ENCODE results near the gene GLYR1. TPM values are rescaled to one million over a fixed set of nuclear protein-coding genes. Genes with fewer than 3 reads are reported as not detected.

Gene GLYR1
- total and polyA plus RNA-seq, 4 donors = 18.1 to 50.2 (median 40.6) TPM

GRCh38 chr16:4895366-4895765 lies 48.3 kb upstream of the GLYR1 start:
- DNase-seq (ENCODE audit: low spot score) = no peak
- no peak overlapping the region for H3K4me3 ChIP-seq (ENCODE audit: low read depth in 1 of 3, low read length in 3 of 3)
- 94% methylated on average over 13 of the region's 13 CpGs for WGBS
- H3K9ac ChIP-seq (ENCODE audit: low read depth in 1 of 2, low read length in 2 of 2) = no peak overlapping the region
- H3K4me1 ChIP-seq (ENCODE audit: control insufficient read depth in 4 of 4, insufficient read depth in 4 of 4, low read length in 3 of 4) = no peaks in the 10 kb centered on the region
- peaks cover 0 to 3% (median 0%) of the 10 kb centered on the region in 4 donors for H3K9me3 ChIP-seq (ENCODE audit: control insufficient read depth in 4 of 4, low read length in 3 of 4)
- H3K27me3 ChIP-seq (ENCODE audit: control insufficient read depth in 4 of 4, insufficient read depth in 4 of 4, low read length in 3 of 4) = no peaks in the 10 kb centered on the region
- H3K36me3 ChIP-seq (ENCODE audit: control insufficient read depth in 4 of 4, insufficient read depth in 3 of 4, low read depth in 1 of 4, low read length in 3 of 4) = peaks cover 10 to 64% (median 30%) of the 10 kb centered on the region in 4 donors
- no peak overlapping the region for H3K27ac ChIP-seq (ENCODE audit: low read depth in 1 of 2, low read length in 2 of 2)
- TF ChIP-seq HNF4G (IDR thresholded peaks at IDR 0.05) (no peak), FOXA1 (IDR thresholded peaks at IDR 0.05) (no peak), RAD21 (IDR thresholded peaks at IDR 0.05) (no peak), TAF1 (conservative IDR thresholded peaks at IDR 0.05) (no peak), HNF4A (conservative IDR thresholded peaks at IDR 0.05) (no peak), SP1 (IDR thresholded peaks at IDR 0.05) (no peak), NR2F2 (IDR thresholded peaks at IDR 0.05) (no peak)

- H3K36me3 ChIP-seq (ENCODE audit: control insufficient read depth in 4 of 4, insufficient read depth in 3 of 4, low read depth in 1 of 4, low read length in 3 of 4) = peaks cover 10 to 66% (median 30%) of the 10 kb centered on the region in 4 donors
- no peak overlapping the region for H3K9ac ChIP-seq (ENCODE audit: low read depth in 1 of 2, low read length in 2 of 2)
- no peaks in the 10 kb centered on the region for H3K4me1 ChIP-seq (ENCODE audit: control insufficient read depth in 4 of 4, insufficient read depth in 4 of 4, low read length in 3 of 4)
- no peaks in the 10 kb centered on the region for H3K27me3 ChIP-seq (ENCODE audit: control insufficient read depth in 4 of 4, insufficient read depth in 4 of 4, low read length in 3 of 4)
- H3K9me3 ChIP-seq (ENCODE audit: control insufficient read depth in 4 of 4, low read length in 3 of 4) = peaks cover 0 to 3% (median 0%) of the 10 kb centered on the region in 4 donors
- no peak for DNase-seq (ENCODE audit: low spot score)
- WGBS = 93% methylated on average over 22 of the region's 22 CpGs
- TF ChIP-seq, protein P1, sequence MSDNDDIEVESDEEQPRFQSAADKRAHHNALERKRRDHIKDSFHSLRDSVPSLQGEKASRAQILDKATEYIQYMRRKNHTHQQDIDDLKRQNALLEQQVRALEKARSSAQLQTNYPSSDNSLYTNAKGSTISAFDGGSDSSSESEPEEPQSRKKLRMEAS (IDR thresholded peaks at IDR 0.05) = no peak
- TF ChIP-seq HNF4G (IDR thresholded peaks at IDR 0.05) (no peak), RAD21 (IDR thresholded peaks at IDR 0.05) (no peak), TAF1 (conservative IDR thresholded peaks at IDR 0.05) (no peak), GABPA (IDR thresholded peaks at IDR 0.05 in 1 of 2, conservative IDR thresholded peaks at IDR 0.05 in 1 of 2) (no peak), EGR1 (IDR thresholded peaks at IDR 0.05; ENCODE audit: low read depth in 2 of 2) (no peak), SP1 (IDR thresholded peaks at IDR 0.05) (no peak), HNF4A (conservative IDR thresholded peaks at IDR 0.05) (no peak), NR2F2 (IDR thresholded peaks at IDR 0.05) (no peak), CTCF (IDR thresholded peaks at IDR 0.05; ENCODE audit: low read depth, low read length, missing input control) (no peak), YY1 (IDR thresholded peaks at IDR 0.05) (no peak), FOXA1 (IDR thresholded peaks at IDR 0.05) (no peak), RXRA (IDR thresholded peaks at IDR 0.05) (no peak), FOXA2 (IDR thresholded peaks at IDR 0.05) (no peak), JUND (IDR thresholded peaks at IDR 0.05) (no peak)
- TF ChIP-seq, protein P2, sequence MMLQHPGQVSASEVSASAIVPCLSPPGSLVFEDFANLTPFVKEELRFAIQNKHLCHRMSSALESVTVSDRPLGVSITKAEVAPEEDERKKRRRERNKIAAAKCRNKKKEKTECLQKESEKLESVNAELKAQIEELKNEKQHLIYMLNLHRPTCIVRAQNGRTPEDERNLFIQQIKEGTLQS (IDR thresholded peaks at IDR 0.05) = no peak
- TF ChIP-seq, protein P3, sequence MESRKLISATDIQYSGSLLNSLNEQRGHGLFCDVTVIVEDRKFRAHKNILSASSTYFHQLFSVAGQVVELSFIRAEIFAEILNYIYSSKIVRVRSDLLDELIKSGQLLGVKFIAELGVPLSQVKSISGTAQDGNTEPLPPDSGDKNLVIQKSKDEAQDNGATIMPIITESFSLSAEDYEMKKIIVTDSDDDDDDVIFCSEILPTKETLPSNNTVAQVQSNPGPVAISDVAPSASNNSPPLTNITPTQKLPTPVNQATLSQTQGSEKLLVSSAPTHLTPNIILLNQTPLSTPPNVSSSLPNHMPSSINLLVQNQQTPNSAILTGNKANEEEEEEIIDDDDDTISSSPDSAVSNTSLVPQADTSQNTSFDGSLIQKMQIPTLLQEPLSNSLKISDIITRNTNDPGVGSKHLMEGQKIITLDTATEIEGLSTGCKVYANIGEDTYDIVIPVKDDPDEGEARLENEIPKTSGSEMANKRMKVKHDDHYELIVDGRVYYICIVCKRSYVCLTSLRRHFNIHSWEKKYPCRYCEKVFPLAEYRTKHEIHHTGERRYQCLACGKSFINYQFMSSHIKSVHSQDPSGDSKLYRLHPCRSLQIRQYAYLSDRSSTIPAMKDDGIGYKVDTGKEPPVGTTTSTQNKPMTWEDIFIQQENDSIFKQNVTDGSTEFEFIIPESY (IDR thresholded peaks at IDR 0.05) = no peak
- TF ChIP-seq, protein P4, sequence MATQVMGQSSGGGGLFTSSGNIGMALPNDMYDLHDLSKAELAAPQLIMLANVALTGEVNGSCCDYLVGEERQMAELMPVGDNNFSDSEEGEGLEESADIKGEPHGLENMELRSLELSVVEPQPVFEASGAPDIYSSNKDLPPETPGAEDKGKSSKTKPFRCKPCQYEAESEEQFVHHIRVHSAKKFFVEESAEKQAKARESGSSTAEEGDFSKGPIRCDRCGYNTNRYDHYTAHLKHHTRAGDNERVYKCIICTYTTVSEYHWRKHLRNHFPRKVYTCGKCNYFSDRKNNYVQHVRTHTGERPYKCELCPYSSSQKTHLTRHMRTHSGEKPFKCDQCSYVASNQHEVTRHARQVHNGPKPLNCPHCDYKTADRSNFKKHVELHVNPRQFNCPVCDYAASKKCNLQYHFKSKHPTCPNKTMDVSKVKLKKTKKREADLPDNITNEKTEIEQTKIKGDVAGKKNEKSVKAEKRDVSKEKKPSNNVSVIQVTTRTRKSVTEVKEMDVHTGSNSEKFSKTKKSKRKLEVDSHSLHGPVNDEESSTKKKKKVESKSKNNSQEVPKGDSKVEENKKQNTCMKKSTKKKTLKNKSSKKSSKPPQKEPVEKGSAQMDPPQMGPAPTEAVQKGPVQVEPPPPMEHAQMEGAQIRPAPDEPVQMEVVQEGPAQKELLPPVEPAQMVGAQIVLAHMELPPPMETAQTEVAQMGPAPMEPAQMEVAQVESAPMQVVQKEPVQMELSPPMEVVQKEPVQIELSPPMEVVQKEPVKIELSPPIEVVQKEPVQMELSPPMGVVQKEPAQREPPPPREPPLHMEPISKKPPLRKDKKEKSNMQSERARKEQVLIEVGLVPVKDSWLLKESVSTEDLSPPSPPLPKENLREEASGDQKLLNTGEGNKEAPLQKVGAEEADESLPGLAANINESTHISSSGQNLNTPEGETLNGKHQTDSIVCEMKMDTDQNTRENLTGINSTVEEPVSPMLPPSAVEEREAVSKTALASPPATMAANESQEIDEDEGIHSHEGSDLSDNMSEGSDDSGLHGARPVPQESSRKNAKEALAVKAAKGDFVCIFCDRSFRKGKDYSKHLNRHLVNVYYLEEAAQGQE (IDR thresholded peaks at IDR 0.05) = no peak
- no peak overlapping the region for H3K27ac ChIP-seq (ENCODE audit: low read depth in 1 of 2, low read length in 2 of 2)
- H3K4me3 ChIP-seq (ENCODE audit: low read depth in 1 of 3, low read length in 3 of 3) = no peak overlapping the region
These were observed 47.4 kb upstream of the GLYR1 start for GRCh38 chr16:4894276-4895150.
